Mammary epithelial cell (primary cell): ENCODE measurements around the gene SLC39A3.

Experiments
- EZH2 ChIP-seq: IDR thresholded peaks from 2 replicates; pipeline ENCODE4 v1.6.1; 2012; ENCODE audit warnings: low read length, inconsistent platforms, borderline replicate concordance
- TF ChIP-seq, protein P1 (sequence below), 2 donors: IDR thresholded peaks in 1 of 2; conservative IDR thresholded peaks in 1 of 2; 2 replicates each; pipeline ENCODE4 v1.5.1; 2011 to 2012; ENCODE audit warnings: inconsistent platforms in 2 of 2, low read length in 2 of 2, mild to moderate bottlenecking in 2 of 2, control low read depth in 1 of 2, low read depth in 1 of 2; ENCODE audit not compliant: insufficient read depth in 1 of 2; ENCODE audit errors: extremely low read depth in 1 of 2

DNA sequence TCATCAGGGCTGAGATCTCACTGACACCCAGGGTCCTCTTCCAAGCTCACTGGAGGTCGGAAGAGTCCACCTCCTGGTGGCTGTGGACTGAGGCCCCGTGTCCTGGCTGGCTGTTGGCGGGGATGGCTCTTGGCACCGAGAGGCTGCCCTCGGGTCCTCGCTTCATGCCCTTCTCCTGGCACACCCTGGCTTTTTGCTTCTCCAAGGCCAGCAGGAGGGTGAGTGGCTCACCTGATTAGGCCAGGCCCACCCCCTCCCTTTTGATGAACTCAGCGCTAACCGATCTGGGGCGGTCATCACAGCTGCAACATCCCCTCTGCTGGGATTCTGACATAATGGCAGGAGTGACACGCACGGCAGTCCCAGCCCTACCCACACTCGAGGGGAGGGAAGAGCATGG, 4.4 kb downstream of the SLC39A3 start:
- TF ChIP-seq, protein P1, sequence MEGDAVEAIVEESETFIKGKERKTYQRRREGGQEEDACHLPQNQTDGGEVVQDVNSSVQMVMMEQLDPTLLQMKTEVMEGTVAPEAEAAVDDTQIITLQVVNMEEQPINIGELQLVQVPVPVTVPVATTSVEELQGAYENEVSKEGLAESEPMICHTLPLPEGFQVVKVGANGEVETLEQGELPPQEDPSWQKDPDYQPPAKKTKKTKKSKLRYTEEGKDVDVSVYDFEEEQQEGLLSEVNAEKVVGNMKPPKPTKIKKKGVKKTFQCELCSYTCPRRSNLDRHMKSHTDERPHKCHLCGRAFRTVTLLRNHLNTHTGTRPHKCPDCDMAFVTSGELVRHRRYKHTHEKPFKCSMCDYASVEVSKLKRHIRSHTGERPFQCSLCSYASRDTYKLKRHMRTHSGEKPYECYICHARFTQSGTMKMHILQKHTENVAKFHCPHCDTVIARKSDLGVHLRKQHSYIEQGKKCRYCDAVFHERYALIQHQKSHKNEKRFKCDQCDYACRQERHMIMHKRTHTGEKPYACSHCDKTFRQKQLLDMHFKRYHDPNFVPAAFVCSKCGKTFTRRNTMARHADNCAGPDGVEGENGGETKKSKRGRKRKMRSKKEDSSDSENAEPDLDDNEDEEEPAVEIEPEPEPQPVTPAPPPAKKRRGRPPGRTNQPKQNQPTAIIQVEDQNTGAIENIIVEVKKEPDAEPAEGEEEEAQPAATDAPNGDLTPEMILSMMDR (conservative IDR thresholded peaks at IDR 0.05 in 1 of 2, IDR thresholded peaks at IDR 0.05 in 1 of 2; ENCODE audit: extremely low read depth in 1 of 2, insufficient read depth in 1 of 2, low read depth in 1 of 2, low read length in 2 of 2), result no peak
- TF ChIP-seq EZH2, result no peak
